GM19351 (cell line): ENCODE data around the gene GBA2.

Source experiments
- ATAC-seq: cut with Tn5 transposase; IDR thresholded peaks from one replicate; pipeline ENCODE4 v1.9.1; 2021; ENCODE audit warnings: mild to moderate bottlenecking, moderate library complexity; ENCODE audit not compliant: unreplicated experiment

Gene GBA2

GRCh38 chr9:35740243-35740642 lies 8.8 kb downstream of the GBA2 start:
- no peak for ATAC-seq

GRCh38 chr9:35738924-35739323 lies 10.1 kb downstream of the GBA2 start:
- ATAC-seq: no peak

GRCh38 chr9:35738186-35738585 lies 10.8 kb downstream of the GBA2 start:
- no peak for ATAC-seq

- ATAC-seq: no peak
Observed at GRCh38 chr9:35737143-35737542, 11.9 kb downstream of the GBA2 start.

- no peak for ATAC-seq
Observed at GRCh38 chr9:35736201-35736633, 12.8 kb downstream of the GBA2 start.

- no peak for ATAC-seq
Observed at GRCh38 chr9:35734096-35734495, 14.9 kb downstream of the GBA2 start.

GRCh38 chr9:35732800-35733541 lies 16.1 kb downstream of the GBA2 start:
- peak; percentile 5 for ATAC-seq

- peak; percentile 76 for ATAC-seq
Observed at GRCh38 chr9:35732185-35732799, 16.7 kb downstream of the GBA2 start, which contains the start of the genes CREB3 and TLN1. CREB3 (plus strand) TSS chr9:35732666; CDS start chr9:35732773, 107 bp downstream. TLN1 (minus strand) TSS chr9:35732195; CDS start chr9:35725694, 6,501 bp downstream.

GRCh38 chr9:35731415-35732184 lies 17.4 kb downstream of the GBA2 start:
- no peak for ATAC-seq

- ATAC-seq: no peak
Observed at GRCh38 chr9:35730486-35730854, 18.6 kb downstream of the GBA2 start.

GRCh38 chr9:35729700-35730485 lies 19.1 kb downstream of the GBA2 start:
- ATAC-seq: no peak

- ATAC-seq: no peak
Observed at GRCh38 chr9:35729101-35729500, 19.9 kb downstream of the GBA2 start.

GRCh38 chr9:35728041-35728971 lies 20.7 kb downstream of the GBA2 start:
- ATAC-seq: no peak

- no peak for ATAC-seq
Observed at GRCh38 chr9:35727676-35728040, 21.4 kb downstream of the GBA2 start.

- ATAC-seq: no peak
Observed at GRCh38 chr9:35726931-35727330, 22.1 kb downstream of the GBA2 start.

- no peak for ATAC-seq
Observed at GRCh38 chr9:35725362-35725761, 23.7 kb downstream of the GBA2 start.

GRCh38 chr9:35723908-35724307 lies 25.1 kb downstream of the GBA2 start:
- ATAC-seq: no peak

GRCh38 chr9:35723426-35723825 lies 25.6 kb downstream of the GBA2 start:
- no peak for ATAC-seq

GRCh38 chr9:35719546-35719945 lies 29.5 kb downstream of the GBA2 start:
- ATAC-seq: no peak
